K562 (cell line): ENCODE measurements around the gene TGFBR2. TPM values are rescaled to one million over a fixed set of nuclear protein-coding genes. Genes with fewer than 3 reads are reported as not detected.
"Not testable (repeated sequence)": the region's sequence is repeated elsewhere in the genome, so short reads cannot be mapped to it uniquely, and the experiment has no call there.

Experiments used
- ATAC-seq: fragments of 200-7000 bp; cut with Tn5 transposase; 3 replicates; pipeline ENCODE4 v1.9.1; 2020; ENCODE audit warnings: moderate library complexity
- BruUV-seq: library from RNA; stranded (reverse); fragments of 400-500 nt; replicated peaks from 2 replicates; lab custom pipeline; 2021; lab: Mats Ljungman, UMichigan
- CTCF ChIA-PET: fragments of 300-600 bp; formaldehyde crosslinking; extraction: SDS; loops from one replicate; lab custom pipeline; 2021; ENCODE audit warnings: low intra/inter-chr PET ratio; lab: Yijun Ruan, JAX
- POLR2A ChIA-PET: fragments of 300-600, 350-650 bp; sonication (Branson Sonifier 250); formaldehyde crosslinking; extraction: SDS; loops from one replicate; lab custom pipeline; 2021; ENCODE audit warnings: antibody characterized with exemption, inconsistent platforms; lab: Yijun Ruan, JAX
- DNase-seq, 4 experiments: peaks; one replicate each; pipeline versions ENCODE4 v3.0.0 to v3.0.0-alpha.2; 2011 to 2018; ENCODE audit warnings: low spot score in 3 of 4, mixed read lengths in 3 of 4; ENCODE audit errors: extremely low read depth in 1 of 4
- FAIRE-seq: peaks from 2 replicates; lab custom pipeline; 2011; peaks lifted over from hg19 to GRCh38; lab: Jason Lieb, UNC
- H2AFZ ChIP-seq: 2 replicates; pipeline ENCODE4 v1.6.0; 2011; ENCODE audit warnings: low read depth, low read length, control low read depth, inconsistent platforms
- H3K27ac ChIP-seq: fragments of 200-600 bp; 3 replicates; pipeline ENCODE4 v1.8.0; 2011; ENCODE audit warnings: low read depth, mild to moderate bottlenecking, control low read depth, inconsistent platforms, low read length, moderate library complexity, mixed read lengths; ENCODE audit errors: extremely low read depth
- H3K27me3 ChIP-seq, 2 experiments: fragments of 300-600 bp in 1 of 2; 2 replicates in 1 of 2; 3 replicates in 1 of 2; pipeline versions ENCODE4 v1.6.0 to v1.8.0; 2011; ENCODE audit warnings: inconsistent platforms in 2 of 2, low read length in 2 of 2, mild to moderate bottlenecking in 1 of 2, mixed read lengths in 1 of 2, moderate library complexity in 1 of 2; ENCODE audit not compliant: control insufficient read depth in 2 of 2, insufficient read depth in 2 of 2
- H3K36me3 ChIP-seq: fragments of 300-600 bp; 3 replicates; pipeline ENCODE4 v1.8.0; 2011; ENCODE audit warnings: mild to moderate bottlenecking, low read length, inconsistent platforms; ENCODE audit not compliant: control insufficient read depth, insufficient read depth
- H3K4me1 ChIP-seq, 2 experiments: fragments of 200-600 bp in 1 of 2; replicated peaks in 1 of 2; 2 replicates in 1 of 2; 3 replicates in 1 of 2; pipeline versions ENCODE4 v1.5.1 to v1.8.0; 2011; ENCODE audit warnings: inconsistent platforms in 2 of 2, low read length in 2 of 2, mild to moderate bottlenecking in 1 of 2, mixed read lengths in 1 of 2, moderate library complexity in 1 of 2; ENCODE audit not compliant: control insufficient read depth in 2 of 2, insufficient read depth in 2 of 2
- H3K4me2 ChIP-seq: 2 replicates; pipeline ENCODE4 v1.6.1; 2011; ENCODE audit warnings: low read length, control low read depth, inconsistent platforms, mixed read lengths; ENCODE audit not compliant: insufficient read depth
- H3K4me3 ChIP-seq: fragments of 200-600 bp; sonication (generic), shearing (Covaris generic); 2 replicates; pipeline ENCODE4 v1.5.1; 2016; ENCODE audit warnings: control low read depth, inconsistent platforms
- H3K79me2 ChIP-seq: fragments of 200-600 bp; 3 replicates; pipeline ENCODE4 v1.8.0; 2011; ENCODE audit warnings: low read length, inconsistent platforms; ENCODE audit not compliant: control insufficient read depth, insufficient read depth
- H3K9ac ChIP-seq, 2 experiments: 2 replicates each; pipeline versions ENCODE4 v1.6.0 to v1.6.1; 2011; ENCODE audit warnings: low read depth in 2 of 2, low read length in 2 of 2, control low read depth in 1 of 2, inconsistent platforms in 1 of 2, mild to moderate bottlenecking in 1 of 2, mixed read lengths in 1 of 2; ENCODE audit not compliant: insufficient read depth in 1 of 2
- H3K9me1 ChIP-seq: one replicate; pipeline ENCODE4 v1.6.0; 2011; ENCODE audit warnings: inconsistent platforms, mild to moderate bottlenecking, low read length, moderate library complexity; ENCODE audit not compliant: control insufficient read depth, insufficient read depth
- H3K9me3 ChIP-seq: replicated peaks from 2 replicates; pipeline ENCODE4 v1.5.1; 2011; ENCODE audit warnings: low read depth, low read length, inconsistent platforms; ENCODE audit not compliant: control insufficient read depth, insufficient read depth
- H4K20me1 ChIP-seq: replicated peaks from 2 replicates; pipeline ENCODE4 v1.6.1; 2011; ENCODE audit warnings: low read length, inconsistent platforms, mixed read lengths; ENCODE audit not compliant: control insufficient read depth, insufficient read depth
- MAZ ChIP-seq, 2 experiments: fragments of 450-650 bp in 1 of 2; sonication (generic) in 1 of 2; formaldehyde crosslinking; IDR thresholded peaks in 1 of 2; conservative IDR thresholded peaks in 1 of 2; 2 replicates each; pipeline versions ENCODE4 v1.4.0 to v1.5.0; 2020; ENCODE audit warnings: mild to moderate bottlenecking in 1 of 2, missing genetic modification reagents in 1 of 2
- MECOM ChIP-seq: fragments of 250-450 bp; sonication (Bioruptor Pico); IDR thresholded peaks from 2 replicates; pipeline ENCODE4 v1.8.0; 2022; ENCODE audit warnings: inconsistent platforms
- PHB ChIP-seq: fragments of 250-450 bp; sonication (Bioruptor Pico); IDR thresholded peaks from 2 replicates; pipeline ENCODE4 v1.5.0; 2021
- SMAD2 ChIP-seq: fragments of 150-350 bp; IDR thresholded peaks from 2 replicates; pipeline ENCODE4 v1.6.1; 2014; ENCODE audit warnings: low read depth, mild to moderate bottlenecking, low read length
- ZBTB17 ChIP-seq: fragments of 450-650 bp; formaldehyde crosslinking; IDR thresholded peaks from 2 replicates; pipeline ENCODE4 v1.4.0; 2020; ENCODE audit warnings: mild to moderate bottlenecking
- ZNF77 ChIP-seq: fragments of 250-450 bp; sonication (Bioruptor Pico); IDR thresholded peaks from 2 replicates; pipeline ENCODE4 v1.5.0; 2020
- WGBS: fragments of 100-300 bp; shearing (Covaris generic); methylation state at CpG from one replicate; pipeline ENCODE4 v1.1.6; 2016; ENCODE audit warnings: low coverage, mixed read lengths; ENCODE audit not compliant: insufficient coverage; ENCODE audit errors: missing lambda C conversion rate; 5-methylcytosine and 5-hydroxymethylcytosine counted together
- in situ Hi-C: fragments of 300-500 bp; cut with MboI; formaldehyde crosslinking; loops from 4 replicates; pipeline ENCODE4 v1.15.0; 2018; ENCODE audit warnings: inconsistent platforms, mixed read lengths
- intact Hi-C: fragments of 100-400 bp; cut with micrococcal nuclease; formaldehyde crosslinking; loops from 2 replicates; pipeline ENCODE4 v1.14.2; 2022
- polyA plus RNA-seq, 8 experiments: library from polyadenylated mRNA; depleted of rRNA in 4 of 8; stranded (reverse) in 5 of 8; unstranded in 3 of 8; fragments of >200 nt; fragmentation: Nextera tagmentation in 2 of 8; fragmentation: Illumina TruSeq in 1 of 8; extraction: Ambion mirVana in 2 of 8; extraction: Trizol in 1 of 8; gene quantifications; 2 replicates each; pipeline versions ENCODE4 v1.2.1 to v1.2.3, GENCODE V29; 2011 to 2014; ENCODE audit warnings: inconsistent platforms in 1 of 8, missing spikeins in 1 of 8
- total RNA-seq, 7 experiments: library from RNA; depleted of rRNA in 6 of 7; stranded (reverse); fragments of >200 nt in 6 of 7; fragmentation: Illumina TruSeq in 2 of 7; extraction: Trizol in 2 of 7; gene quantifications; 2 replicates each; pipeline versions ENCODE4 v1.2.1 to v1.2.3, GENCODE V29; 2011 to 2021; ENCODE audit warnings: low replicate concordance in 1 of 7
- TF ChIP-seq, protein P1 (sequence below), 2 experiments: fragments of 200-800 bp in 1 of 2; sonication (Bioruptor generic) in 1 of 2; sonication (generic) in 1 of 2; formaldehyde crosslinking in 1 of 2; IDR thresholded peaks in 1 of 2; conservative IDR thresholded peaks in 1 of 2; 2 replicates each; pipeline versions ENCODE4 v1.5.0 to v1.6.1; 2016 to 2020; ENCODE audit warnings: missing compliant biosample characterization in 1 of 2, missing genetic modification characterization in 1 of 2, missing genetic modification reagents in 1 of 2
- TF ChIP-seq, protein P2 (sequence below): fragments of 250-450 bp; sonication (Bioruptor Pico); IDR thresholded peaks from 2 replicates; pipeline ENCODE4 v1.4.0; 2020
- TF ChIP-seq, protein P3 (sequence below): fragments of 450-650 bp; formaldehyde crosslinking; IDR thresholded peaks from 2 replicates; pipeline ENCODE4 v1.4.0; 2020; ENCODE audit warnings: mild to moderate bottlenecking, moderate library complexity

The TGFBR2 gene
- total and polyA plus RNA-seq, 9 of the 15 experiments (the other 6 are each of a cell fraction or from before 2014, with no cell fraction given), result 0.11 to 0.84 (median 0.24) TPM

DNA sequence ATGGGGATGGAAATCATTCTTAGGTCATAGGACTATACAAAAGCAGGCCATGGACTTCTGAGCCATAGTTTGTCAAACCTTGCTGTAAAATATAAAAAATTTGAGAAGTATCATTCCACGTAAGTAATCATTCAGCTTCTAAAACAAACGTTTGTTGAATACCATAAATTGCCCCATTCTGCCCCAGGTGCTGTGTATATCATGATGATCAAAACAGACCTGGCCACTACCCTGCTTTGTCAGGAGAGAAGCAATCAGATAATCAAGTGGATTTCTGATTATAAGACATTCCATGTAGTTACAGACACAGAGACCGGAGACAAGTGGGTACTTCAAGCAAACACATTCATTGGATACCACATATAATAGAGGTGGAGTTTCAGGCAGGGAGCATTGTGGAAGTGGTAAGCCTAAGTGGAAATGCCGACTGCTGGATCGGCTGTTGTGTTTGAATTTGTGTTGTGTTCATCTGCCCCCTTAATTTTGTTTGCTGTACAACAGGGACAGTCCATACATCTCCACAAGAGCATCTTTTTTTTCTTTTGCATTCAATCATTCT, 61.7 kb downstream of the TGFBR2 start:
- no peak overlapping the region for H3K4me2 ChIP-seq
- no peak overlapping the region for H3K4me3 ChIP-seq
- in situ Hi-C loops, result no loop called here
- intact Hi-C loops, result no loop called here
- no TSS peak for BruUV-seq
- H3K36me3 ChIP-seq, result no peaks in the 10 kb centered on the region
- no peak for TF ChIP-seq MECOM (CRISPR knock-in tag)
- TF ChIP-seq SMAD2, result no peak
- peak in 1 of 2 experiments; percentile 33; a peak in 1 of 4 replicates for TF ChIP-seq MAZ (CRISPR knock-in tag; conservative IDR thresholded peaks at IDR 0.05 in 1 of 2, IDR thresholded peaks at IDR 0.05 in 1 of 2)
- TF ChIP-seq ZNF77 (CRISPR knock-in tag), result no peak
- no peak for TF ChIP-seq PHB
- ATAC-seq (no peak; the same call in 2 of the 3 replicates), FAIRE-seq (no peak), DNase-seq (peak in 1 of 4 experiments; percentile 11)
- H3K27ac ChIP-seq, result no peak overlapping the region; the same call in 2 of the 3 replicates
- no peaks in the 10 kb centered on the region for H3K9me3 ChIP-seq
- no peak overlapping the region for H3K9ac ChIP-seq
- POLR2A ChIA-PET, result no interaction called here
- CTCF ChIA-PET, result no interaction called here
- WGBS, result 3% methylated on average over 5 of the region's 5 CpGs
- H3K4me1 ChIP-seq, result no peaks in the 10 kb centered on the region
- no peaks in the 10 kb centered on the region for H3K27me3 ChIP-seq
- H3K79me2 ChIP-seq, result no peaks in the 10 kb centered on the region
- H4K20me1 ChIP-seq, result no peaks in the 10 kb centered on the region
- H2AFZ ChIP-seq, result no peak overlapping the region
- H3K9me1 ChIP-seq, result no peaks in the 10 kb centered on the region

DNA sequence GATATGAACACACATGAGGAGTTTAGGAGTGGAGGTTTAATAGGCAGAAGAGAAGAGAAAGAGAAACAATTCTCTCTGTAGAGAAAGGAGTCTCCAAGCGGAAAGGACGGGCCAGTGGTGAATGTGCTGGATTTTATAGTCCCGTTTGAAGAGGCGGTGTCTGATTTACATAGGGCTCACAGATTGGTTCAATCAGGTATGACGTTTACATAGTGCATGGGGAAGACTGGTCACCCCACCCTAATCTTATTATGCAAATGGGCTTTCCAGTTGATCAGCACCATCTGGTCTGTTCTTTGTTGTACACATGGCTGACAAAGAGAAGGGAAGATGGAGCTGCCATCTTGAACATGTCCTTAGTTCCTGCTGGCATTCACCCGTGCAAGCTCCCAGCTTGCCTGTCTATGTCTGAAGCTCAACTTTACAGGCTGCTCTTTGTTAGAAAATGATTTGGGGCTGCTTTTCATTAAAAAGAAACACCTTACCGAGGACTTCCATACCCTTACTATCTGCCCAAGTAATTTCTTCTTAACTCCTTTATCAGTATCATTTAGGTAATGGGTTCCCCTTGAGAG, 63.0 kb downstream of the TGFBR2 start:
- H3K4me1 ChIP-seq, H4K20me1 ChIP-seq, H3K27me3 ChIP-seq, H3K27ac ChIP-seq, H2AFZ ChIP-seq, FAIRE-seq, POLR2A ChIA-PET, H3K79me2 ChIP-seq, H3K36me3 ChIP-seq, H3K9me3 ChIP-seq, H3K9me1 ChIP-seq, intact Hi-C loops, H3K4me2 ChIP-seq, CTCF ChIA-PET, H3K9ac ChIP-seq, BruUV-seq, H3K4me3 ChIP-seq, in situ Hi-C loops: not testable (repeated sequence)
- ATAC-seq, result peak; percentile 67
- peak in 1 of 4 experiments; percentile 51 for DNase-seq
- WGBS, result 2% methylated on average over 7 of the region's 7 CpGs
- TF ChIP-seq MAZ (CRISPR knock-in tag; conservative IDR thresholded peaks at IDR 0.05 in 1 of 2, IDR thresholded peaks at IDR 0.05 in 1 of 2) (peak in 1 of 2 experiments; percentile 49; a peak in 1 of 4 replicates), ZBTB17 (CRISPR knock-in tag) (peak; percentile 66; the same call in 1 of the 2 replicates)
- TF ChIP-seq, protein P1, sequence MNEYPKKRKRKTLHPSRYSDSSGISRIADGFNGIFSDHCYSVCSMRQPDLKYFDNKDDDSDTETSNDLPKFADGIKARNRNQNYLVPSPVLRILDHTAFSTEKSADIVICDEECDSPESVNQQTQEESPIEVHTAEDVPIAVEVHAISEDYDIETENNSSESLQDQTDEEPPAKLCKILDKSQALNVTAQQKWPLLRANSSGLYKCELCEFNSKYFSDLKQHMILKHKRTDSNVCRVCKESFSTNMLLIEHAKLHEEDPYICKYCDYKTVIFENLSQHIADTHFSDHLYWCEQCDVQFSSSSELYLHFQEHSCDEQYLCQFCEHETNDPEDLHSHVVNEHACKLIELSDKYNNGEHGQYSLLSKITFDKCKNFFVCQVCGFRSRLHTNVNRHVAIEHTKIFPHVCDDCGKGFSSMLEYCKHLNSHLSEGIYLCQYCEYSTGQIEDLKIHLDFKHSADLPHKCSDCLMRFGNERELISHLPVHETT (CRISPR knock-in tag; conservative IDR thresholded peaks at IDR 0.05 in 1 of 2, IDR thresholded peaks at IDR 0.05 in 1 of 2), result 0 out of 4 replicates have a peak, but pooled peaks of 1 of the 2 experiments have one; percentile 23
- TF ChIP-seq, protein P2, sequence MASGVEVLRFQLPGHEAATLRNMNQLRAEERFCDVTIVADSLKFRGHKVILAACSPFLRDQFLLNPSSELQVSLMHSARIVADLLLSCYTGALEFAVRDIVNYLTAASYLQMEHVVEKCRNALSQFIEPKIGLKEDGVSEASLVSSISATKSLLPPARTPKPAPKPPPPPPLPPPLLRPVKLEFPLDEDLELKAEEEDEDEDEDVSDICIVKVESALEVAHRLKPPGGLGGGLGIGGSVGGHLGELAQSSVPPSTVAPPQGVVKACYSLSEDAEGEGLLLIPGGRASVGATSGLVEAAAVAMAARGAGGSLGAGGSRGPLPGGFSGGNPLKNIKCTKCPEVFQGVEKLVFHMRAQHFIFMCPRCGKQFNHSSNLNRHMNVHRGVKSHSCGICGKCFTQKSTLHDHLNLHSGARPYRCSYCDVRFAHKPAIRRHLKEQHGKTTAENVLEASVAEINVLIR (CRISPR knock-in tag), result 0 out of 2 replicates have a peak, but pooled peaks have one; percentile 15
- TF ChIP-seq, protein P3, sequence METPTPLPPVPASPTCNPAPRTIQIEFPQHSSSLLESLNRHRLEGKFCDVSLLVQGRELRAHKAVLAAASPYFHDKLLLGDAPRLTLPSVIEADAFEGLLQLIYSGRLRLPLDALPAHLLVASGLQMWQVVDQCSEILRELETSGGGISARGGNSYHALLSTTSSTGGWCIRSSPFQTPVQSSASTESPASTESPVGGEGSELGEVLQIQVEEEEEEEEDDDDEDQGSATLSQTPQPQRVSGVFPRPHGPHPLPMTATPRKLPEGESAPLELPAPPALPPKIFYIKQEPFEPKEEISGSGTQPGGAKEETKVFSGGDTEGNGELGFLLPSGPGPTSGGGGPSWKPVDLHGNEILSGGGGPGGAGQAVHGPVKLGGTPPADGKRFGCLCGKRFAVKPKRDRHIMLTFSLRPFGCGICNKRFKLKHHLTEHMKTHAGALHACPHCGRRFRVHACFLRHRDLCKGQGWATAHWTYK (CRISPR knock-in tag), result 0 out of 2 replicates have a peak, but pooled peaks have one; percentile 33
